Upper lobe of left lung (tissue), 4 donors: ENCODE measurements around the gene TRIM13.

Experiments
- CTCF ChIP-seq, 6 experiments: fragments of 450-650 bp in 4 of 6; fragments of 200-600 bp in 2 of 6; sonication (generic) in 2 of 6; IDR thresholded peaks; one replicate each; pipeline ENCODE4 v1.5.1; 2016 to 2019; ENCODE audit warnings: antibody characterized with exemption in 6 of 6
- EP300 ChIP-seq, 4 donors: sonication (generic); formaldehyde crosslinking; IDR thresholded peaks; one replicate each; pipeline ENCODE4 v1.5.1; 2017; ENCODE audit warnings: antibody characterized with exemption in 4 of 4, control low read depth in 2 of 4
- POLR2A ChIP-seq, 4 donors: fragments of 450-650 bp; IDR thresholded peaks; one replicate each; pipeline ENCODE4 v1.5.1; 2016 to 2017; ENCODE audit warnings: antibody characterized with exemption in 4 of 4, mild to moderate bottlenecking in 2 of 4
- POLR2AphosphoS5 ChIP-seq, 2 donors: sonication (generic); formaldehyde crosslinking; IDR thresholded peaks; one replicate each; pipeline ENCODE4 v1.5.1; 2017; ENCODE audit warnings: antibody characterized with exemption in 2 of 2

GRCh38 chr13:50016444-50016843 is 19.6 kb downstream of the TRIM13 start:
- TF ChIP-seq CTCF (IDR thresholded peaks at IDR 0.05) (no peak), POLR2A (IDR thresholded peaks at IDR 0.05) (no peak), EP300 (IDR thresholded peaks at IDR 0.05) (no peak), POLR2AphosphoS5 (IDR thresholded peaks at IDR 0.05) (no peak)
